Measurements from ENCODE around the gene PRIM1. TPM values are rescaled to one million over a fixed set of nuclear protein-coding genes. Genes with fewer than 3 reads are reported as not detected.

PRIM1 gene
- total and polyA plus RNA-seq, 2 of the 13 experiments (the other 11 are each of a cell fraction or from before 2014, with no cell fraction given), result 30.0 to 47.3 TPM

GRCh38 chr12:56688129-56688845 lies 63.8 kb downstream of the PRIM1 start, which contains the start of gene PTGES3 (continued):
- peak; percentile 98 for TF ChIP-seq ZSCAN9 (CRISPR knock-in tag; IDR thresholded peaks at IDR 0.05; ENCODE audit: borderline replicate concordance)
- peak; percentile 71; the same call in 1 of the 2 replicates for TF ChIP-seq PAX8 (CRISPR knock-in tag; IDR thresholded peaks at IDR 0.05; ENCODE audit: borderline replicate concordance)
- TF ChIP-seq PATZ1 (CRISPR knock-in tag; IDR thresholded peaks at IDR 0.05), result peak; percentile 69
- peak; percentile 43; the same call in 1 of the 2 replicates for TF ChIP-seq TOPORS (CRISPR knock-in tag; IDR thresholded peaks at IDR 0.05)
- TF ChIP-seq NFYC (CRISPR knock-in tag; IDR thresholded peaks at IDR 0.05), result peak; percentile 56
- TF ChIP-seq ZNF33A (CRISPR knock-in tag; IDR thresholded peaks at IDR 0.05; ENCODE audit: borderline replicate concordance), result no peak
- peak; percentile 35 for TF ChIP-seq AGO2 (optimal IDR thresholded peaks at IDR 0.05; ENCODE audit: low read depth, low read length)
- peak; percentile 78 for TF ChIP-seq ZNF564 (CRISPR knock-in tag; IDR thresholded peaks at IDR 0.05)
- 0 out of 2 replicates have a peak, but pooled peaks have one; percentile 2 for TF ChIP-seq NR1H2 (CRISPR knock-in tag; IDR thresholded peaks at IDR 0.05; ENCODE audit: borderline replicate concordance, low read depth)
- peak; percentile 58 to 75 for TF ChIP-seq POLR2A (IDR thresholded peaks at IDR 0.05; ENCODE audit: insufficient read depth in 1 of 2, low read depth in 2 of 2, low read length in 2 of 2)
- no peak; the same call in 1 of the 2 replicates for TF ChIP-seq ZNF333 (CRISPR knock-in tag; IDR thresholded peaks at IDR 0.05; ENCODE audit: borderline replicate concordance)
- TF ChIP-seq, protein P1, sequence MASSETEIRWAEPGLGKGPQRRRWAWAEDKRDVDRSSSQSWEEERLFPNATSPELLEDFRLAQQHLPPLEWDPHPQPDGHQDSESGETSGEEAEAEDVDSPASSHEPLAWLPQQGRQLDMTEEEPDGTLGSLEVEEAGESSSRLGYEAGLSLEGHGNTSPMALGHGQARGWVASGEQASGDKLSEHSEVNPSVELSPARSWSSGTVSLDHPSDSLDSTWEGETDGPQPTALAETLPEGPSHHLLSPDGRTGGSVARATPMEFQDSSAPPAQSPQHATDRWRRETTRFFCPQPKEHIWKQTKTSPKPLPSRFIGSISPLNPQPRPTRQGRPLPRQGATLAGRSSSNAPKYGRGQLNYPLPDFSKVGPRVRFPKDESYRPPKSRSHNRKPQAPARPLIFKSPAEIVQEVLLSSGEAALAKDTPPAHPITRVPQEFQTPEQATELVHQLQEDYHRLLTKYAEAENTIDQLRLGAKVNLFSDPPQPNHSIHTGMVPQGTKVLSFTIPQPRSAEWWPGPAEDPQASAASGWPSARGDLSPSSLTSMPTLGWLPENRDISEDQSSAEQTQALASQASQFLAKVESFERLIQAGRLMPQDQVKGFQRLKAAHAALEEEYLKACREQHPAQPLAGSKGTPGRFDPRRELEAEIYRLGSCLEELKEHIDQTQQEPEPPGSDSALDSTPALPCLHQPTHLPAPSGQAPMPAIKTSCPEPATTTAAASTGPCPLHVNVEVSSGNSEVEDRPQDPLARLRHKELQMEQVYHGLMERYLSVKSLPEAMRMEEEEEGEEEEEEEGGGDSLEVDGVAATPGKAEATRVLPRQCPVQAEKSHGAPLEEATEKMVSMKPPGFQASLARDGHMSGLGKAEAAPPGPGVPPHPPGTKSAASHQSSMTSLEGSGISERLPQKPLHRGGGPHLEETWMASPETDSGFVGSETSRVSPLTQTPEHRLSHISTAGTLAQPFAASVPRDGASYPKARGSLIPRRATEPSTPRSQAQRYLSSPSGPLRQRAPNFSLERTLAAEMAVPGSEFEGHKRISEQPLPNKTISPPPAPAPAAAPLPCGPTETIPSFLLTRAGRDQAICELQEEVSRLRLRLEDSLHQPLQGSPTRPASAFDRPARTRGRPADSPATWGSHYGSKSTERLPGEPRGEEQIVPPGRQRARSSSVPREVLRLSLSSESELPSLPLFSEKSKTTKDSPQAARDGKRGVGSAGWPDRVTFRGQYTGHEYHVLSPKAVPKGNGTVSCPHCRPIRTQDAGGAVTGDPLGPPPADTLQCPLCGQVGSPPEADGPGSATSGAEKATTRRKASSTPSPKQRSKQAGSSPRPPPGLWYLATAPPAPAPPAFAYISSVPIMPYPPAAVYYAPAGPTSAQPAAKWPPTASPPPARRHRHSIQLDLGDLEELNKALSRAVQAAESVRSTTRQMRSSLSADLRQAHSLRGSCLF (CRISPR knock-in tag; IDR thresholded peaks at IDR 0.05; ENCODE audit: borderline replicate concordance), result peak; percentile 29; the same call in 1 of the 2 replicates
- no peak; the same call in 1 of the 2 replicates for TF ChIP-seq ZNF572 (CRISPR knock-in tag; IDR thresholded peaks at IDR 0.05)
- TF ChIP-seq ZNF678 (CRISPR knock-in tag; IDR thresholded peaks at IDR 0.05), result 0 out of 2 replicates have a peak, but pooled peaks have one; percentile 40
- peak; percentile 85 for TF ChIP-seq BCL6 (CRISPR knock-in tag; IDR thresholded peaks at IDR 0.05)
- TF ChIP-seq, protein P2, sequence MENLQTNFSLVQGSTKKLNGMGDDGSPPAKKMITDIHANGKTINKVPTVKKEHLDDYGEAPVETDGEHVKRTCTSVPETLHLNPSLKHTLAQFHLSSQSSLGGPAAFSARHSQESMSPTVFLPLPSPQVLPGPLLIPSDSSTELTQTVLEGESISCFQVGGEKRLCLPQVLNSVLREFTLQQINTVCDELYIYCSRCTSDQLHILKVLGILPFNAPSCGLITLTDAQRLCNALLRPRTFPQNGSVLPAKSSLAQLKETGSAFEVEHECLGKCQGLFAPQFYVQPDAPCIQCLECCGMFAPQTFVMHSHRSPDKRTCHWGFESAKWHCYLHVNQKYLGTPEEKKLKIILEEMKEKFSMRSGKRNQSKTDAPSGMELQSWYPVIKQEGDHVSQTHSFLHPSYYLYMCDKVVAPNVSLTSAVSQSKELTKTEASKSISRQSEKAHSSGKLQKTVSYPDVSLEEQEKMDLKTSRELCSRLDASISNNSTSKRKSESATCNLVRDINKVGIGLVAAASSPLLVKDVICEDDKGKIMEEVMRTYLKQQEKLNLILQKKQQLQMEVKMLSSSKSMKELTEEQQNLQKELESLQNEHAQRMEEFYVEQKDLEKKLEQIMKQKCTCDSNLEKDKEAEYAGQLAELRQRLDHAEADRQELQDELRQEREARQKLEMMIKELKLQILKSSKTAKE (CRISPR knock-in tag; IDR thresholded peaks at IDR 0.05; ENCODE audit: borderline replicate concordance), result peak; percentile 62; the same call in 1 of the 2 replicates
- peak; percentile 58; the same call in 1 of the 2 replicates for TF ChIP-seq TMF1 (CRISPR knock-in tag; IDR thresholded peaks at IDR 0.05; ENCODE audit: low read depth)
- TF ChIP-seq RFX5 (IDR thresholded peaks at IDR 0.05; ENCODE audit: low read depth, low read length), result 0 out of 2 replicates have a peak, but pooled peaks have one; percentile 1
